Osteoblast (primary cell): ENCODE data around the gene MOBP. TPM values are rescaled to one million over a fixed set of nuclear protein-coding genes. Genes with fewer than 3 reads are reported as not detected.

Source experiments
- DNase-seq: peaks from one replicate; pipeline ENCODE4 v3.0.0; 2011; ENCODE audit warnings: low spot score, mixed read lengths; ENCODE audit not compliant: insufficient read length; ENCODE audit errors: missing footprints
- H2AFZ ChIP-seq: 2 replicates; pipeline ENCODE4 v1.6.0; 2011; ENCODE audit warnings: mild to moderate bottlenecking, low read length
- H3K27ac ChIP-seq: 2 replicates; pipeline ENCODE4 v1.5.1; 2011; ENCODE audit warnings: mild to moderate bottlenecking, low read depth, low read length, moderate library complexity
- H3K27me3 ChIP-seq: 2 replicates; pipeline ENCODE4 v1.6.0; 2012; ENCODE audit warnings: mild to moderate bottlenecking, control low read depth, inconsistent platforms, low read length, moderate library complexity; ENCODE audit not compliant: insufficient read depth
- H3K36me3 ChIP-seq: 2 replicates; pipeline ENCODE4 v1.5.1; 2011; ENCODE audit warnings: mild to moderate bottlenecking, low read length, control low read depth, moderate library complexity; ENCODE audit not compliant: insufficient read depth
- H3K4me1 ChIP-seq: 2 replicates; pipeline ENCODE4 v1.5.1; 2011; ENCODE audit warnings: mild to moderate bottlenecking, low read length, control low read depth, moderate library complexity; ENCODE audit not compliant: insufficient read depth
- H3K4me2 ChIP-seq: 2 replicates; pipeline ENCODE4 v1.6.0; 2011; ENCODE audit warnings: mild to moderate bottlenecking, low read length; ENCODE audit not compliant: insufficient read depth
- H3K4me3 ChIP-seq: fragments of 200-600 bp; sonication (generic); 3 replicates; pipeline ENCODE4 v1.5.1; 2012; ENCODE audit warnings: mild to moderate bottlenecking, low read length, inconsistent platforms; ENCODE audit not compliant: insufficient read depth
- H3K79me2 ChIP-seq: 2 replicates; pipeline ENCODE4 v1.6.0; 2012; ENCODE audit warnings: mild to moderate bottlenecking, low read length, control low read depth, inconsistent platforms; ENCODE audit not compliant: insufficient read depth
- H3K9me3 ChIP-seq: 2 replicates; pipeline ENCODE4 v1.5.1; 2011; ENCODE audit warnings: low read depth, low read length, control low read depth
- H4K20me1 ChIP-seq: 2 replicates; pipeline ENCODE4 v1.6.0; 2012; ENCODE audit warnings: mild to moderate bottlenecking, low read length, control low read depth; ENCODE audit not compliant: insufficient read depth
- total RNA-seq: library from RNA; depleted of rRNA; stranded (reverse); fragments of >200 nt; gene quantifications from 2 replicates; pipeline ENCODE4 v1.2.3, GENCODE V29; 2012
- TF ChIP-seq, protein P1 (sequence below): IDR thresholded peaks from 2 replicates; pipeline ENCODE4 v1.5.1; 2011; ENCODE audit warnings: mild to moderate bottlenecking, low read depth, low read length, moderate library complexity; ENCODE audit errors: extremely low read depth

Gene MOBP
- total RNA-seq, 1 donor, result not detected

DNA sequence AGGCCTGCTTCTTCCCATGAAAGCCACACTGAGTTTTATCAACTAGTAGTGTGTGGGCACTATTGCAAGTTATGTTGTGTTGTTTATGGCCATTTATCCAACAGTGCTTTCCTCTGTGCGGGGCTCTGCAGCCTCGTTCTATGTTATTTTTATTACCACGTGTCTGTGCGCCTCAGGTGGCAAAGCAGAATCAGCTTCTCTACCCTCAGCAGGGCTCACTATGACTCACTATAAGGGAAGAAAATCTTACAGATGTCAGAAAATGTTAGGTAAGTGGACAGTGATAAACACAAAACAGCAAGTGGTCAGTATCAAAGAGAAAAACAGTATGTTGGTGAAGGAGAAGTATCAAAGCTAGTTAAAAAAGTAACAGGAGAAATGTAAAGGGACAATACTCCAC is 61.4 kb downstream of the MOBP start:
- no peaks in the 10 kb centered on the region for H3K4me1 ChIP-seq

DNA sequence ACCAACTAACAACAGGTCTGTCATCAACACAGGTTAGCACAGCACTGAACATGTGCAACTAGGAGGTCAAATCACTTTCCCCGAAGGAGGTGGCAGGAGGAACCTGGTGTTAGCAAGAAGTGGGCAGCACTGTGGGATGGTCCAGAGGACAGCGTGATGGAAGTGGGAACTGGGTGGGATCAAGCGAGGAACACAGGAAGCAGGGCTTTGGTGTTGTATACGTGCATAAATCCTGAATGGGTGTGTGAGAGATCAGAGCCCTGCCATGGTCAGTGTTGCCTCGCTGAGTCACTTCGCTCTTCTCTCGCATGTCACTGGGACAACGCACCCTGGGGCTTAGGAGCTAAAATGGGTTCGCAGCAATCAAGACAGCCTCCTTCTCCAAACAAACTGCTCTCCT is 62.1 kb downstream of the MOBP start:
- Histone ChIP-seq H4K20me1 (no peaks in the 10 kb centered on the region), H3K4me2 (no peak overlapping the region), H3K4me1 (no peaks in the 10 kb centered on the region), H3K9me3 (no peaks in the 10 kb centered on the region), H3K4me3 (no peak overlapping the region), H2AFZ (no peak overlapping the region), H3K79me2 (no peaks in the 10 kb centered on the region), H3K36me3 (no peaks in the 10 kb centered on the region), H3K27me3 (no peaks in the 10 kb centered on the region), H3K27ac (no peak overlapping the region)
- no peak for DNase-seq
- TF ChIP-seq, protein P1, sequence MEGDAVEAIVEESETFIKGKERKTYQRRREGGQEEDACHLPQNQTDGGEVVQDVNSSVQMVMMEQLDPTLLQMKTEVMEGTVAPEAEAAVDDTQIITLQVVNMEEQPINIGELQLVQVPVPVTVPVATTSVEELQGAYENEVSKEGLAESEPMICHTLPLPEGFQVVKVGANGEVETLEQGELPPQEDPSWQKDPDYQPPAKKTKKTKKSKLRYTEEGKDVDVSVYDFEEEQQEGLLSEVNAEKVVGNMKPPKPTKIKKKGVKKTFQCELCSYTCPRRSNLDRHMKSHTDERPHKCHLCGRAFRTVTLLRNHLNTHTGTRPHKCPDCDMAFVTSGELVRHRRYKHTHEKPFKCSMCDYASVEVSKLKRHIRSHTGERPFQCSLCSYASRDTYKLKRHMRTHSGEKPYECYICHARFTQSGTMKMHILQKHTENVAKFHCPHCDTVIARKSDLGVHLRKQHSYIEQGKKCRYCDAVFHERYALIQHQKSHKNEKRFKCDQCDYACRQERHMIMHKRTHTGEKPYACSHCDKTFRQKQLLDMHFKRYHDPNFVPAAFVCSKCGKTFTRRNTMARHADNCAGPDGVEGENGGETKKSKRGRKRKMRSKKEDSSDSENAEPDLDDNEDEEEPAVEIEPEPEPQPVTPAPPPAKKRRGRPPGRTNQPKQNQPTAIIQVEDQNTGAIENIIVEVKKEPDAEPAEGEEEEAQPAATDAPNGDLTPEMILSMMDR, result no peak

More for the DNA sequence above, 61.4 kb downstream of the MOBP start:
- H3K79me2 ChIP-seq, result no peaks in the 10 kb centered on the region
- no peaks in the 10 kb centered on the region for H3K9me3 ChIP-seq
- no peak overlapping the region for H3K27ac ChIP-seq
- no peak overlapping the region for H3K4me2 ChIP-seq
- no peaks in the 10 kb centered on the region for H3K36me3 ChIP-seq
- no peak for DNase-seq
- no peak overlapping the region for H3K4me3 ChIP-seq
- no peaks in the 10 kb centered on the region for H4K20me1 ChIP-seq
- TF ChIP-seq, protein P1, result no peak
- H3K27me3 ChIP-seq, result no peaks in the 10 kb centered on the region
- no peak overlapping the region for H2AFZ ChIP-seq

DNA sequence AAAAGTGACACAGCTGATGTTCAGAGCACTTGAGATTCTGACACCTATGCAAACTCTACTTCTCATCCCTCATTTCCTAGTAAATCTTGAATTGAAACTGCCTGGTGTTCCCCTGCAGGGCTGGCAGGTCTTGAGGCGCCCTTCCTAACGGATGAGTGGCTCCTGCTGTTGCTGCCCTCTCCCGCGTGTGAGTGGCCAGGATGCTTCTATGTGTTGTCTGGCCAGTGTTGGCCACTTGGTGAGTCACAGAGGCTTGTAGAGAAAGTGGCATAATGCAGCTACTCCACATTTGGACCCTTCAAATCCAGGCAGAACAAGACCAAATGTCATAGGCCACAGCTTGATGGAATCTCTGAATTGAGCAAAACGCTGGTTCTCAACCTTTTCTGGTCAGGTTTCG is 63.6 kb downstream of the MOBP start:
- Histone ChIP-seq H3K9me3 (no peaks in the 10 kb centered on the region), H4K20me1 (no peaks in the 10 kb centered on the region), H3K4me2 (no peak overlapping the region), H3K27me3 (no peaks in the 10 kb centered on the region), H3K79me2 (no peaks in the 10 kb centered on the region), H3K36me3 (no peaks in the 10 kb centered on the region), H3K27ac (no peak overlapping the region), H3K4me3 (no peak overlapping the region), H3K4me1 (no peaks in the 10 kb centered on the region), H2AFZ (no peak overlapping the region)
- DNase-seq, result no peak
- TF ChIP-seq, protein P1, result no peak

DNA sequence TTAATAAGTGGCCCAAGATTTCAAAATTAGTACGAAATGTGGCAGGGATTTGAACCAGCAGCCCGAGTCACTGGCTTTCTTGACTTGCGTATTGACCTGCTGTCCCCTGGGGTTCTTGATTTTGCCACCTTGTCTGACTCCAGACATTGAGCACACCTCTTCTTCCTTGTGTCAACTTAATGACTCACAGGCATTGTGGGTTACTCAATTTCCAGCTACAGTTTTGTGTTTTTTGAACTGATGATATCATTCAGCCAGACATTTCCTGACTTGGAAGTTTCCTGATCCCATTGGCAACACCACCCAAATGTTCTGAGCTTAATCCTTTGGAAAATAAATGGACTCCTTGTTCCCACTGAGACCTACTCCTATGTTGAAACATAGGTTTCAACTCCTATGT is 64.2 kb downstream of the MOBP start:
- Histone ChIP-seq H3K4me1 (no peaks in the 10 kb centered on the region), H4K20me1 (no peaks in the 10 kb centered on the region), H3K9me3 (no peaks in the 10 kb centered on the region), H3K36me3 (no peaks in the 10 kb centered on the region), H2AFZ (no peak overlapping the region), H3K4me3 (no peak overlapping the region), H3K27ac (no peak overlapping the region), H3K79me2 (no peaks in the 10 kb centered on the region), H3K27me3 (no peaks in the 10 kb centered on the region), H3K4me2 (no peak overlapping the region)
- no peak for DNase-seq
- TF ChIP-seq, protein P1, result no peak
